HL-60 (cell line): ENCODE data around the gene SPRYD7.

ENCODE experiments used
- CTCF ChIP-seq: IDR thresholded peaks from one replicate; pipeline ENCODE4 v1.5.1; 2011; ENCODE audit warnings: low read length, control low read depth, inconsistent platforms; ENCODE audit not compliant: insufficient read depth
- POLR2AphosphoS5 ChIP-seq: IDR thresholded peaks from 2 replicates; pipeline ENCODE4 v1.6.1; 2012; ENCODE audit warnings: low read depth

GRCh38 chr13:49932066-49932465 is 4.1 kb downstream of the SPRYD7 start:
- TF ChIP-seq POLR2AphosphoS5 (no peak), CTCF (no peak)
